ENCODE data around the gene DHRS2.

DNA sequence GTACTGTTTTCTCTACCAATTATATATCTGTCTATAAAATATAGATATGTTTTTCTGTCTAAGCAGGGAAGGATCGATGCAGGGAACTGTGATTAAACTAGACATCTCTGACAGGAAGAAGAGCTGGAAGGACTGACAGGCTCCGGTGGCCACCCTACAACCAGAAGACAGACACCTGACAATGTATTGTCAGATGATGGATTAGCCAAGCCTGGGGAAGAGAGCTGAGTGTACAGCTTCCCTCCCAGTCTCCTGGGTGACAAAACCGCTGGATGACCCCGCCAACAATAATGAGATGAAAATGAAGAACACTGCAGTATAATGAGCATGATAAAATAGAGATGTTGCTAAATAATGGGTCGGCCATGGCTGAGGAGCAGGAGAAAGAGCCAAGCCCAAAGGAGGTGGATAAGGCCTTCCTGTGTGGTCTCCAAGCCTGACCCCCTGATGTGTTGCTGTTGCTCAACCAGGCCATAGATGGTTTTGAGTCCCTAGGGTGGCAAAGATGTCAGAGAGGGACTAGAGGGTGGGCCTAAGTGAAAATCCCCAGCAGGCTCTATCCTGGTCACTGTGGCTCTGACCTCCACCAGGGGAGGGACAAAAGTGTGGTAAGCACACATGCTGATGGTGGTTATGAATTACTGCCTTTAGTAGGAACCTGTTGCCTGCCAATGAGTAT, 28.2 kb downstream of the DHRS2 start:
- TF ChIP-seq, protein P1, sequence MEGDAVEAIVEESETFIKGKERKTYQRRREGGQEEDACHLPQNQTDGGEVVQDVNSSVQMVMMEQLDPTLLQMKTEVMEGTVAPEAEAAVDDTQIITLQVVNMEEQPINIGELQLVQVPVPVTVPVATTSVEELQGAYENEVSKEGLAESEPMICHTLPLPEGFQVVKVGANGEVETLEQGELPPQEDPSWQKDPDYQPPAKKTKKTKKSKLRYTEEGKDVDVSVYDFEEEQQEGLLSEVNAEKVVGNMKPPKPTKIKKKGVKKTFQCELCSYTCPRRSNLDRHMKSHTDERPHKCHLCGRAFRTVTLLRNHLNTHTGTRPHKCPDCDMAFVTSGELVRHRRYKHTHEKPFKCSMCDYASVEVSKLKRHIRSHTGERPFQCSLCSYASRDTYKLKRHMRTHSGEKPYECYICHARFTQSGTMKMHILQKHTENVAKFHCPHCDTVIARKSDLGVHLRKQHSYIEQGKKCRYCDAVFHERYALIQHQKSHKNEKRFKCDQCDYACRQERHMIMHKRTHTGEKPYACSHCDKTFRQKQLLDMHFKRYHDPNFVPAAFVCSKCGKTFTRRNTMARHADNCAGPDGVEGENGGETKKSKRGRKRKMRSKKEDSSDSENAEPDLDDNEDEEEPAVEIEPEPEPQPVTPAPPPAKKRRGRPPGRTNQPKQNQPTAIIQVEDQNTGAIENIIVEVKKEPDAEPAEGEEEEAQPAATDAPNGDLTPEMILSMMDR (IDR thresholded peaks at IDR 0.05) = no peak
- no peak for TF ChIP-seq RAD21 (conservative IDR thresholded peaks at IDR 0.05 in 1 of 2, IDR thresholded peaks at IDR 0.05 in 1 of 2)
- TF ChIP-seq POLR2A (IDR thresholded peaks at IDR 0.05; ENCODE audit: low read length) = no peak
- no peak for TF ChIP-seq SREBF2 (IDR thresholded peaks at IDR 0.05)
- TF ChIP-seq BHLHE40 (IDR thresholded peaks at IDR 0.05; ENCODE audit: low read depth, low read length) = no peak
- no peak for TF ChIP-seq MAFK (IDR thresholded peaks at IDR 0.05; ENCODE audit: partially characterized antibody)
- no peak for TF ChIP-seq FOSL2 (IDR thresholded peaks at IDR 0.05)
- no peak for TF ChIP-seq FOSL2 (CRISPR knock-in tag; IDR thresholded peaks at IDR 0.05)
